H7 (cell line): ENCODE measurements around the gene NDRG4. TPM values are rescaled to one million over a fixed set of nuclear protein-coding genes. Genes with fewer than 3 reads are reported as not detected.

ENCODE experiments used
- DNase-seq: peaks from one replicate; pipeline ENCODE4 v3.0.0; 2012
- H3K27me3 ChIP-seq: 2 replicates; pipeline ENCODE4 v1.6.0; 2011; ENCODE audit warnings: mild to moderate bottlenecking, low read length; ENCODE audit not compliant: control insufficient read depth, insufficient read depth
- H3K36me3 ChIP-seq: replicated peaks from 2 replicates; pipeline ENCODE4 v1.5.1; 2011; ENCODE audit warnings: low read length; ENCODE audit not compliant: control insufficient read depth, insufficient read depth
- H3K4me3 ChIP-seq: 2 replicates; pipeline ENCODE4 v1.5.1; 2011; ENCODE audit warnings: low read depth, mild to moderate bottlenecking, control low read depth, low read length, moderate library complexity; ENCODE audit not compliant: insufficient read depth
- total RNA-seq: library from RNA; depleted of rRNA; stranded (reverse); fragments of >200 nt; shearing (Covaris generic); gene quantifications from 2 replicates; pipeline ENCODE4 v1.2.3, GENCODE V29; 2014; rRNA removed

Gene NDRG4, protein sequence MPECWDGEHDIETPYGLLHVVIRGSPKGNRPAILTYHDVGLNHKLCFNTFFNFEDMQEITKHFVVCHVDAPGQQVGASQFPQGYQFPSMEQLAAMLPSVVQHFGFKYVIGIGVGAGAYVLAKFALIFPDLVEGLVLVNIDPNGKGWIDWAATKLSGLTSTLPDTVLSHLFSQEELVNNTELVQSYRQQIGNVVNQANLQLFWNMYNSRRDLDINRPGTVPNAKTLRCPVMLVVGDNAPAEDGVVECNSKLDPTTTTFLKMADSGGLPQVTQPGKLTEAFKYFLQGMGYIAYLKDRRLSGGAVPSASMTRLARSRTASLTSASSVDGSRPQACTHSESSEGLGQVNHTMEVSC
- 24.9 and 27.6 TPM in 2 replicates for total RNA-seq

- H3K4me3 ChIP-seq, result peak within 1 kb of the TSS; percentile 62
Measured at GRCh38 chr16:58499615-58500351, at the start of gene NDRG4. NDRG4 (plus strand) TSS chr16:58500143; CDS start chr16:58500249, 106 bp downstream.

GRCh38 chr16:58450590-58450989 is 49.4 kb upstream of the NDRG4 start:
- no peak overlapping the region for H3K4me3 ChIP-seq
- DNase-seq, result no peak
- no peaks in the 10 kb centered on the region for H3K36me3 ChIP-seq
- no peaks in the 10 kb centered on the region for H3K27me3 ChIP-seq

More at GRCh38 chr16:58499615-58500351, at the start of gene NDRG4:
- H3K27me3 ChIP-seq, result peaks cover 10% of the 10 kb centered on the region; the same call in 1 of the 2 replicates
- no peaks in the 10 kb centered on the region for H3K36me3 ChIP-seq
- DNase-seq, result peak; percentile 95

- no peak for DNase-seq
- H3K36me3 ChIP-seq, result no peaks in the 10 kb centered on the region
- H3K27me3 ChIP-seq, result no peaks in the 10 kb centered on the region
- no peak overlapping the region for H3K4me3 ChIP-seq
Measured at GRCh38 chr16:58451265-58451689, 48.7 kb upstream of the NDRG4 start.

DNA sequence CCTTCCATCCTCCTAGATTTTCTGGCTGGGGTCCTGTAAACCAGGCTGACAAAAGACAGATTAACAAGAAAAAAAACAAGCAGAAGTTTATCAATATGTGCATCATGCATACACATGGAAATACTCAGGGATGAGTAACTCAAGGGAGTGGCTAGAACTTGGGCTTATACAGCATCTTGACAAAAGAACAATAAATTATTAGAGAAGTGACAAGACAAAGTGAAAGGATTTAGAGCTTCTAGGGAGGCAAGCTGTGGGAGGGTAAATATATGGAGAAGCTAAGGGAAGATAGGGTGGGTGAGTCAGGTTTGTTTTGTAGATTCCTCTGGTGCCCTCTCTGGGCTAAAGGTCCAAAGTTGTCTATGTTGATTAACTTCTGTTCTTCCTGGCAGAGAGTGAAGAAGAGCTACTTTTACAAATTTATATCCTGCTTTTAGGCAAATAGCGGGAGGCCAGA is 48.0 kb upstream of the NDRG4 start:
- no peak for DNase-seq
- Histone ChIP-seq H3K4me3 (no peak overlapping the region), H3K27me3 (no peaks in the 10 kb centered on the region), H3K36me3 (no peaks in the 10 kb centered on the region)

DNA sequence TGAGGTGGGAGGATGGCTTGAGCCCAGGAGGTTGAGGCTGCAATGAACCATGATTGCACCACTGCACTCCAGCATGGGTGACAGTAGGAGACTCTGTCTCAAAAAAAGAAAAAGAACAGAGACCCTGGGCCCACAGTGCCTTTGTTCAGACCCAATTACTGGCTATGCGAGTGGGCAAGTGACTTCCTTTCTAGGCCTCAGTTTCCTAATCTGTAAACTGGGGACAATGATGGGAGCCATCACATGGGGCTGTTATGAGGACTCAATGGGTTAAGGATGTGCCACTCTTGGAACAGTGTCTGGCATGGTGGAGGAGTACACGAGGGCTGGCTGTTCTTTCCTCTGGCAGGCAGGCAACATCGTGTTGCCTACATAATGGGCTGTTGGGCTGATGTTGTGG is 47.3 kb upstream of the NDRG4 start:
- DNase-seq, result no peak
- Histone ChIP-seq H3K27me3 (no peaks in the 10 kb centered on the region), H3K36me3 (no peaks in the 10 kb centered on the region), H3K4me3 (no peak overlapping the region)

GRCh38 chr16:58454178-58454577 is 45.8 kb upstream of the NDRG4 start:
- Histone ChIP-seq H3K27me3 (no peaks in the 10 kb centered on the region), H3K4me3 (no peak overlapping the region)

DNA sequence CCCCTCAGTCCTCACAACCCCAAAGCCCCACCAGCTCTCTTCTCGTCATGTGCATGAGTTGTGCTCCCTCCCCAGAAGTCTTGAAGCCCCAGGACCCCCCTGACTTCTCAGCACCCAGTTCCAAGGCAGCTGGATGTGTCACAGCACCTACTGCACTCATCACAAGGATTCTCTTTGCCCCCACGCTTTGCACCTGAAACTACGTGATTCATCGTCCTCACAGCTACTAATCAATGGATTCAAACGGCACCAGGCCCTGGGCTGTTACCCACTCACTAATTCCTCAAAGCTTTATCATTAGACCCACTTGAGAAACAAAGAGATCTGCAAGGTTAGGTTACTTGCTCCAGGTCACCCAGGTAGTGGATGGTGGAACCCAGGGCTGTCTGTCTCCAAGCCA is 45.1 kb upstream of the NDRG4 start:
- Histone ChIP-seq H3K27me3 (no peaks in the 10 kb centered on the region), H3K4me3 (no peak overlapping the region), H3K36me3 (no peaks in the 10 kb centered on the region)
- no peak for DNase-seq

More at GRCh38 chr16:58454178-58454577, 45.8 kb upstream of the NDRG4 start:
- DNase-seq, result no peak
- no peaks in the 10 kb centered on the region for H3K36me3 ChIP-seq

DNA sequence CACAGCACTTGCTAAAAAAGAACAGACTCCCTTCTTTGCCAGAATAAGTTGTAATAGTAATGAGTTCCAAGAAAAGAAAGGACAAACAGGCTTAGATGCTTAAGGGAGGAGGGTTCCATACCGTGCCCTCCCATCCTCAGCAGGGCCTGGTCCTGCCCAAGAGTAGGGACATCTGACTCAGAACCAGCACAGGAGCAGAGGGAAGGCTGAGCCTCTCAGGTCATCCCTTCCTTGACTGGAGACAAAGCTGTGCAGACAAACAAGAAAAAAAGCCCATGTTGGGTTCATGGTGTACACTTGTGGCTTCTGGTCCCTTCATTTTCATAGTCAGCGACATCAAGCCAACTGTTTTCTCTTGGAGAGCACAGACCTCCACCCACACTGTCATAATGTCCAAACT is 44.2 kb upstream of the NDRG4 start:
- Histone ChIP-seq H3K27me3 (no peaks in the 10 kb centered on the region), H3K4me3 (no peak overlapping the region), H3K36me3 (no peaks in the 10 kb centered on the region)
- no peak for DNase-seq

DNA sequence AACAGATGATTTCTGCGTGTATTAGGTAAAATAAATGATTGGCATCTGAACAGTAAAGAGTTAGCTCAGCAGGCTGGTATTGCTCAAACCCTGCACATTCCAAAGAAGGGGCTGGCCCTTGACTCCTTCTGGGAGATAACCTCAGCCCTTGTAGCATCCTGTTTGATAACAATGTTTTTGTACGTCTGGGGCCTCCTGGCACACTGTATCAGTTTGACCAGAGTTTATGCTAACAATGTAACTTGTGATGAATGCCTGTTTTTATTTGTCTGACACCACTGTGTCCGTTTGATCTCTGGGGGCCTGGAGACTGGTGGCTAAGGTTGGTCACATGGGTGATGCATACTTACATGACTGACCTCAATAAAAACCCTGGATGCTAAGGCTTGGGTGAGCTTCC is 43.8 kb upstream of the NDRG4 start:
- H3K36me3 ChIP-seq, result no peaks in the 10 kb centered on the region
- H3K27me3 ChIP-seq, result peaks cover 2% of the 10 kb centered on the region; the same call in 1 of the 2 replicates
- no peak for DNase-seq
- H3K4me3 ChIP-seq, result no peak overlapping the region

DNA sequence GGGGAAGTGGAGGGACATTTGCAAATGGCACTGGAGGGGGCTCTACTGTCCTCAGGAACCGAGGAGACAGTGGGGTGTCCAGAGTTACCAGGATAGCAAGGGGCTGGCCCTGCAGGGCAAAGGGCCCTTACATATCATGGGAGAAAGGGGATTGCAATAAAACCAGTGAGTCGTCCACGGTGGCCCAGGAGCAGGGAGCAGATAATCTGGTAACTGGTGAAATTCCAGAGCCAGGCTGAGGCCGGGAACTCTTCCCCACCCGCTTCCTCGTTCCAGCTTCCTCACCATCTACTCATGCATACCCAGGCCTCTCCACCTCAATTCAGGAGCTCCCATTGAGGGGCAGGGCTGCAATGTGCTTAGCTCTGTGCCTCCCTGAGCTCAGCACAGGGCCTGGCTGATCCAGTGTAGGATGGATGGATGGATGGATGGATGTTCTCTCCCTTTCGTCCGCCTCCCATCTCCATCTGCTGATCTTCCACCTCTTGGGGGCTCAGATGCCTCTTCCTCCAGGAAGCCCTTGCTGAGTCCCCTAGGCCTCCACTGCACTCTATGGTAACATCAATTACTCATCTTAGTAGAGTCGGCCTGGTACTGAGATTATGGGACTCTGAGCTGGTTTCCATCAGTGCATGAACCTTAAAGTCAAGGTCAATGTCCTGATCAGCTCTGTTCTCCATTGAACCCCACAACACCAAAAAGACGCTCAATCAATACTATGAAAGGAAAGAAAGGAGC is 41.2 kb upstream of the NDRG4 start:
- no peak for DNase-seq
- Histone ChIP-seq H3K36me3 (no peaks in the 10 kb centered on the region), H3K4me3 (no peak overlapping the region), H3K27me3 (peaks cover 22% of the 10 kb centered on the region)

DNA sequence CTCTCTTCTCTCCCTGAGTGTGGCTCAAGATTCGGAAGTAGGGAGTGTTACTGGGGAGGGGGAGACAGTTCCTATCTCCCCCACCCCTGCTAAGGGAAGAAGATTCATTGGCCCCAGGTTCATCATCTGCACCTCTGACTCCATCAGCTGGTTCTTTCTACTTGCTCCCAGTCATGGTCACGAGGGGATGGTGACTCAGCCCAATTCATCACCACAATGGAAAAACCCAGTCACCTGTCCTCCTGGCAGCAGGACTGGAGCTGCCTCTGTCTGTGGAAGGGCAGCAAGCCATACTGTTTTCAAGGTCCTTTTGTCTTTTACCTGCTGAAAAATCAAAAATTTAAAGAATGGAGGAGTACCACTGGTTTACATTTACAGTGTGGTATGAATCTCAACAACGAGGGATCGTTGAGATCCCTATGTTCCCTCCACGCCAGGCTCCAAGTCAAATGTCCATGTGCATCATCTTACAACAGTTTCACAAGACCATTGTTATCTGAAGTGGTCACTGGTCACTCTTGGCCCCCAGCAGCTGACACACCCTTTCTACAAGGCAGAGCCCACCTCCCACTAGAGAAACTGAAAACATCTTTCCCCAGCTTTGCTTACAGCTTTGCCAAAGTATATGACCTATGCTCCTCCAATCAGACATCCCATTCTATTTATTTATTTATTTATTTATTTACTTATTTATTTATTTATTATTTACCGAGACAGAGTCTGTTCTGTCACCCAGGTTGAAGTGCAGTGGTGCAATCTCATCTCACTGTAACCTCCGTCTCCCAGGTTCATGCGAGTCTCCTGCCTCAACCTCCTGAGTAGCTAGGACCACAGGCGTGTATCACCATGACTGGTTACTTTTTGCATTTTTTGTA is 40.4 kb upstream of the NDRG4 start:
- DNase-seq, result no peak
- no peak overlapping the region for H3K4me3 ChIP-seq
- no peaks in the 10 kb centered on the region for H3K36me3 ChIP-seq
- peaks cover 30% of the 10 kb centered on the region for H3K27me3 ChIP-seq

- H3K36me3 ChIP-seq, result no peaks in the 10 kb centered on the region
- peaks cover 36% of the 10 kb centered on the region for H3K27me3 ChIP-seq
- no peak for DNase-seq
- H3K4me3 ChIP-seq, result no peak overlapping the region
Measured at GRCh38 chr16:58460219-58460610, 39.7 kb upstream of the NDRG4 start.

GRCh38 chr16:58461056-58461455 is 38.9 kb upstream of the NDRG4 start:
- no peak for DNase-seq
- H3K36me3 ChIP-seq, result no peaks in the 10 kb centered on the region
- H3K4me3 ChIP-seq, result no peak overlapping the region
- peaks cover 44% of the 10 kb centered on the region for H3K27me3 ChIP-seq

GRCh38 chr16:58461640-58462039 is 38.3 kb upstream of the NDRG4 start:
- Histone ChIP-seq H3K4me3 (no peak overlapping the region), H3K27me3 (peaks cover 50% of the 10 kb centered on the region), H3K36me3 (no peaks in the 10 kb centered on the region)
- DNase-seq, result no peak
